HT-29 (cell line): ENCODE results near the gene ATG4B. TPM values are rescaled to one million over a fixed set of nuclear protein-coding genes. Genes with fewer than 3 reads are reported as not detected.
A peak's percentile ranks its signal among the peaks of the same experiment; 100 is the strongest.

Source experiments
- DNase-seq: peaks from one replicate; pipeline ENCODE4 v3.0.0-alpha.2; 2015; ENCODE audit warnings: low spot score
- total RNA-seq: library from RNA; depleted of rRNA; stranded (reverse); fragments of >200 nt; shearing (Covaris generic); gene quantifications from 2 replicates; pipeline ENCODE4 v1.2.3, GENCODE V29; 2014; rRNA removed

Gene ATG4B
- total RNA-seq, 1 experiment from 2014 or later = 77.5 TPM

DNA sequence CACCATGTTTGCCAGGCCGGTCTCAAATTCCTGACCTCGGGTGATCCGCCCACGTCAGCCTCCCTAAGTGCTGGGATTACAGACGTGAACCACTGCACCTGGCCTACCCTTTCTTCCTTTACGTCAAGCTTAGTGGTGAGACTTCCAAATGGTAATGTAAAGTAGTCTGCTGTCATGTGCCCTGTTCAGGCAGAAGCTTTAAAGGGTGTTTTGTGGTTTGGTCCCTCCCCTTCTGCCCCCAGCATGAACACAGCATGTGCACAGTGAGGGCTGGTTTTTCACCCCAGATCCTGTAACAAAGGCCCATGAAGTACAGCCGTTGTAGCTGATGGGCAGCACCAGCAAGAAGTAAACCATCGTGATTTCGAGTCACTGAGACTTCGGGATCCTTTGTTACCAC lies 51.8 kb downstream of the ATG4B start:
- DNase-seq = no peak

GRCh38 chr2:241690202-241690717 lies 52.8 kb downstream of the ATG4B start:
- no peak for DNase-seq

DNA sequence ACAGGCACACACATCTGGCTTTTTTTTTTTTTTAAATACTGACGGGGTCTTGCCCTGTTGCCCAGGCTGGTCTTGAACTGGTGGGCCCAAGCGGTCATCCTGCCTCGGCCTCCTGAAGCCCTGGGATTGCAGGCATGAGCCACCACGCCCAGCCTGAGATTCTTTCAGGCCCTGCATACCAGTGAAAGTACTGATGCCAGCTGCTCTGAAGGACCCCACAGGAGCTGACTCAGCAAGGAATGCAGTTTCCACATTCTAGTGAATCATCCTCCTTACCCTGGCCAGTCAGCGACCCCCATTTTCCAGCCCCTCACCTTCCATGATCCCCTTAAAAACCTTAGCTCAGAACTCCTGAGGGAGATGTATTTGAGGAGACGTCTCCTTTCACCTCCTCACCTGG lies 55.0 kb downstream of the ATG4B start:
- DNase-seq = no peak

GRCh38 chr2:241695651-241696050 lies 58.2 kb downstream of the ATG4B start:
- DNase-seq = no peak

DNA sequence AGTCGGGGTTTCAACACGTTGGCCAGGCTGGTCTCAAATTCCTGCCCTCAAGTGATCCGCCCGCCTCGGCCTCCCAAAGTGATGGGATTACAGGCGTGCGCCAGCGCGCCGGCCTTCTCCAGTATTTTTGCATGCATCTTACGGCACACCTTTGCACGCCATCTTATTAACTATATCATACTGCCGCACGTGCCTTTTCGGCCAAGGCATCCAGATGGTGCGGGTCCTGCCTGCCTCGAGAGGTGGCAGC lies 63.6 kb downstream of the ATG4B start:
- DNase-seq = no peak

GRCh38 chr2:241701399-241702154 lies 64.1 kb downstream of the ATG4B start, which contains the start of gene ING5:
Gene ING5 (plus strand): TSS chr2:241702039. CDS start chr2:241702066, 27 bp downstream.
- DNase-seq = peak; percentile 94

GRCh38 chr2:241702155-241703031 lies 64.9 kb downstream of the ATG4B start:
- DNase-seq = peak; percentile 88

DNA sequence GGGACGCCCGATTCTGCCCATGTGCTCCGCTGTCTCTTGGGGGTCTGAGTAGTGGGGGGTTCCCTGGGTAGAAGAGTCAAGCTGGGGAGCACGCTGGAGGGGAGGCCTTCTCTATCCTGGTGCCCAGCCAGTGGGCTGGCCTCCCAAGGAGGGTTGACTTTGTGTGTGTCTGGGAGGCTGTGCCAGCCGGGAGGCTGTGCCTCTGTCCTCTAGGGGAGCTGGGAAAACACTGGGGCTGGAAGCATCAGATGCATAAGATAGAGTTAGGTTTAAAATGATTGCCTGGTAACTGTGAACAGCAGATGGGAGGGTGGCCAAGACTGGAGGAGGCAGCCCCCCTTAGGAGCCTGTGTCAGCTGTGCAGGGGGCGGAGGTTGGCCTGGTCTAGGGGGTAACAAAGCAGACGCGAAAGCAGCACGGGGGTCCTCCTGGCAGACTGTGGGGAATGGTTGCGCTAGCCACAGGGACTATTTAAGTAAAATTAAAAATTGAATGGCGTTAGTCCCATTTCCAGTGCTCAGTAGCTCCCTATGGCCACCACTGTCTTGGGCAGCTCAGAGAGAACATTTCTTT lies 65.6 kb downstream of the ATG4B start:
- no peak for DNase-seq

DNA sequence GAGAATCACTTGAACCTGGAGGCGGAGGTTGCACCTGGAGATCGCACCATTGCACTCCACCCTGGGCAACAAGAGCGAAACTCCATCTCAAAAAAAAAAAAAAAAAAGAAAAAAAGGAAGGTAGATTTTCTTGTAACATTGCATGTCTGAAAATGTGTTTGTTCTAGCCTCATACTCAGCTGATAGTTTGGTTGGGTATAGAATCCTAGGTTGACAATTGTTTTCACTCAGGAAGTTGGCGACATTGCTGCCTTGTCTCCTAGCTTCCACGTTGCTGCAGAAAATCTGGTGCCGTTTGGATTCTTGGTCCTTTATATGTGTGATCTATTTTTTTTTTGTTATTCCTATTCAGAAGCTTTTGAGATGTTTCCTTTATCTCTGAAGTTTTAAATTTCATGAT lies 69.0 kb downstream of the ATG4B start:
- no peak for DNase-seq

- no peak for DNase-seq
Observed at GRCh38 chr2:241708879-241709278, 71.4 kb downstream of the ATG4B start.

DNA sequence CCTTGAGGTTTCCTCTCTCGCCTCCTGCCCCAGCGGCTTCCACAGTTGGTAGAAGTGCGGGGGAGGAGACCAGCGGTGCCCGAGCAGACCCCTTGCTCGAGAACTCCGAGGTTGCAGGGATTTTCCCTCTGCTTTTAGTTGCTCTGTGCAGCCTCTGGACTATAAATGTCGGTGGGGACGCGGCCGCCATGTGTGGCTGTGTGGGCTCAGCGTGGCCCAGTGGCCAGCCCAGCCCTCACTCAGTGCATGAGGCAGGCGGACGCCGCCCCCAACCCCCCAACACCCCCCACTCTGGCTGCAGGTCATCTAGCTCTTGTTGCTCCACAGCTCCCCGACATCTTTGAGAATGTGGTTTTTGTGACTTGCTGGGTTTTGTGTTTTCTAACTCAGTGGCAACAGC lies 81.6 kb downstream of the ATG4B start:
- DNase-seq = no peak

- no peak for DNase-seq
Observed at GRCh38 chr2:241720099-241720498, 82.6 kb downstream of the ATG4B start.

DNA sequence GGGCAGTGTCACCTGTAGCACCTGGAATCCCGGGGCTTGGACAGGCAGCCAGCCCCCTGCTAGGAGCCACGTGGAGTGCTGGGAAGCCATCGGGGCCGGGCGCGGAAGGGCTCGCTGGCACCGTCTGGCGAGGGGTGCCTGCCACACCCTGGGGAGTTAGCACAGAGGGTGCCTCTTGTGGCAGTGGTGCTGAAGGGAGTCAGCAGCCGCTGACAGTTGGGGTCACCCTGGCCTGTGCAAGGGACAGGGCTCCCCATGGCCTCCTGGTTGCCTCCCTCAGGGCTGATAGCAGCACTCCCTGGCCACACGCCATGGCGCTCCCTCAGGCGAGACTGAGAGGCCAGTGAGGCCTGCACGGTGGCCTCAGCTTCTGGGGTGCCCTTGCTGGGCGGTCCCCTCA lies 83.1 kb downstream of the ATG4B start:
- DNase-seq = no peak

DNA sequence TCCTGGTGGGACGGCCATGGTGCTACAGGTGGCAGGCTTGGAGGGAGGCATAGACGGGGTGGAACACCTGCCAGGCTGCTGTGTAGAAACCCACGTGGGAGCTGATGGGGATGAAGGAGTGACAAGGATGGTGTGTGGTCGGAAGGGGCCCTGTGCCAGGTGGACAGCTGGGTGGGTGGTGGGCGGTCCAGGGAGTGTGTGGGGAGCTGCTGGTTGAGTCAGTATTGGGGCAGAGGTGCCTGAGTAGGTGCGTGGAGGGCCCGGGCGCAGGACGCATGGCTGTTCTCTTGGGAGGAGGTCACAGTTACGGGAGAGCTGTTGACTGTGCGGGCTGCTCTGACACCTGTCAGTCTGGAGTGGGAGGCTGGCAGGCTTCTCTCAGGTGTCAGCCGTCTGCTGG lies 84.4 kb downstream of the ATG4B start:
- no peak for DNase-seq

GRCh38 chr2:241722896-241723454 lies 85.5 kb downstream of the ATG4B start:
- DNase-seq = no peak

Other genes with a start within 250 kb of the ATG4B start
- 291 and 314 TPM in 2 replicates for gene STK25, start 129.1 kb upstream of the ATG4B start, total RNA-seq
- gene BOK, start 78.9 kb upstream of the ATG4B start, total RNA-seq = 50.4 and 54.8 TPM in 2 replicates
- gene THAP4, start 535 bp upstream of the ATG4B start, total RNA-seq = 115 and 137 TPM in 2 replicates
- gene DTYMK, start 49.1 kb downstream of the ATG4B start, total RNA-seq = 162 and 182 TPM in 2 replicates
- gene ING5, start 64.3 kb downstream of the ATG4B start, total RNA-seq = 46.4 and 54.7 TPM in 2 replicates
- gene D2HGDH, start 96.9 kb downstream of the ATG4B start, total RNA-seq = 50.3 and 53.7 TPM in 2 replicates
- not detected in 2 replicates for gene GAL3ST2, start 139.1 kb downstream of the ATG4B start, total RNA-seq
- gene NEU4, start 171.5 kb downstream of the ATG4B start, total RNA-seq = 0.31 and 1.1 TPM in 2 replicates
- gene PDCD1, start 221.2 kb downstream of the ATG4B start, total RNA-seq = not detected in 2 replicates
- gene RTP5, start 232.0 kb downstream of the ATG4B start, total RNA-seq = not detected in 2 replicates